BJ (cell line): ENCODE data around the gene KIRREL1. TPM values are rescaled to one million over a fixed set of nuclear protein-coding genes. Genes with fewer than 3 reads are reported as not detected.

Experiments
- CTCF ChIA-PET: fragments of 350-600 bp; formaldehyde crosslinking; extraction: SDS; loops from one replicate; lab custom pipeline; 2021; ENCODE audit warnings: antibody characterized with exemption, inconsistent platforms; lab: Yijun Ruan, JAX
- POLR2A ChIA-PET: fragments of 300-600 bp; sonication (Branson Sonifier 250); formaldehyde crosslinking; extraction: SDS; loops from one replicate; lab custom pipeline; 2021; ENCODE audit warnings: antibody characterized with exemption; lab: Charles Lee
- DNase-seq: peaks from one replicate; pipeline ENCODE4 v3.0.0-alpha.2; 2011; ENCODE audit warnings: low read depth
- H3K27me3 ChIP-seq: 2 replicates; pipeline ENCODE4 v1.6.0; 2011; ENCODE audit warnings: low read length; ENCODE audit not compliant: control insufficient read depth, insufficient read depth
- H3K36me3 ChIP-seq: 2 replicates; pipeline ENCODE4 v1.5.1; 2011; ENCODE audit warnings: low read length; ENCODE audit not compliant: control insufficient read depth, insufficient read depth
- H3K4me3 ChIP-seq: 2 replicates; pipeline ENCODE4 v1.5.1; 2011; ENCODE audit warnings: low read depth, mild to moderate bottlenecking, control low read depth, low read length
- polyA plus RNA-seq: library from polyadenylated mRNA; depleted of rRNA; stranded (reverse); fragments of >200 nt; gene quantifications from 2 replicates; pipeline ENCODE4 v1.2.3, GENCODE V29; 2011
- TF ChIP-seq, protein P1 (sequence below): IDR thresholded peaks from 2 replicates; pipeline ENCODE4 v1.5.1; 2011; ENCODE audit warnings: low read depth, mild to moderate bottlenecking, control low read depth, inconsistent platforms, low read length, moderate library complexity; ENCODE audit not compliant: insufficient read depth

Gene KIRREL1
- polyA plus RNA-seq, 1 experiment, result 65.1 TPM

DNA sequence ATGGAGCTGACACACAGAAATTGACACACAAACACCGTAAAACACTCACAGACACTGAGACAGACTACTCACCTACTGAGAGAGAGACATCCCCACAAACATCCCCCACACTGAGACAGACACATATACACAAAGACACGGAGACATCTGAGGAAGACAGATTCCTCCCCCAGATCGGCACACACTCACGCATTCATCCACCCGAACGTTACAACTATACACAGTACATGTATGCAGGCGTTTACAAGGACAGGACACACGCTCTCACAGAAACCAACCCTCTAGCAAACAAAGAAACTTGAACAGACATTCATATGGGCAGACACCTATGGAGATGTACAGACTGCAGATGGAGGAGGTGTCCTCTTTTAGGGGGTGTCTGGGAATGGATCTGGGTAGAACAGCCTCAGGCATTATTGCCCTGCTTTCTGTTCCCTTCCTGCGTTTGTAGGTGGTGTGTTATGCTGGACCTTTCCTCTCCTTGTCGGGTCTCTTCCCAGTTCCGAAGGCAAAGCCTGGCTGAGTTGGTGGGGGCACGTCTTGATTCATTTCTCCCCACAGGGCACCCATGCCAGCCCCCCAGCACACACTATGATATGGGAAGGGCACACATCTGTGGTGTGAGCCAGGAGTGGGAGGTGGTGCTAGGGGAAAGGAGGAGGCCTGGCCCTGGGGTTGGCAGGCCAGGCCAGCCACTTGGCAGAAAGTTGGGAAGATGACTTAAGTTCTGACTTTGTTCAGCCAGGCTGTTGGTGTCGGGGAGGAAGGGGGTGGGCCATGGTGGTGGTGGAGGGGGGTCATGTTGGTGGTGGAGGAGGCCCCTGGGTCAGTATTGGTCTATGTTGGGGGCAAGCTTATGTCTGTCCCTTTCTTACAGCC is 1.5 kb downstream of the KIRREL1 start:
- peak overlapping the region; percentile 68 for H3K4me3 ChIP-seq
- DNase-seq, result no peak
- CTCF ChIA-PET, result interaction anchor here (0.6 to 9.5 kb wide), 17 partner anchors 13 to 126 kb away, joined by 3 to 272 read pairs (median 5); no protein-coding TSS in a partner anchor
- POLR2A ChIA-PET, result interaction anchor here (0.6 to 1.2 kb wide), 4 partner anchors 15 to 80 kb away, joined by 3 to 4 read pairs (median 4); no protein-coding TSS in a partner anchor
- no peaks in the 10 kb centered on the region for H3K36me3 ChIP-seq
- no peaks in the 10 kb centered on the region for H3K27me3 ChIP-seq
- TF ChIP-seq, protein P1, sequence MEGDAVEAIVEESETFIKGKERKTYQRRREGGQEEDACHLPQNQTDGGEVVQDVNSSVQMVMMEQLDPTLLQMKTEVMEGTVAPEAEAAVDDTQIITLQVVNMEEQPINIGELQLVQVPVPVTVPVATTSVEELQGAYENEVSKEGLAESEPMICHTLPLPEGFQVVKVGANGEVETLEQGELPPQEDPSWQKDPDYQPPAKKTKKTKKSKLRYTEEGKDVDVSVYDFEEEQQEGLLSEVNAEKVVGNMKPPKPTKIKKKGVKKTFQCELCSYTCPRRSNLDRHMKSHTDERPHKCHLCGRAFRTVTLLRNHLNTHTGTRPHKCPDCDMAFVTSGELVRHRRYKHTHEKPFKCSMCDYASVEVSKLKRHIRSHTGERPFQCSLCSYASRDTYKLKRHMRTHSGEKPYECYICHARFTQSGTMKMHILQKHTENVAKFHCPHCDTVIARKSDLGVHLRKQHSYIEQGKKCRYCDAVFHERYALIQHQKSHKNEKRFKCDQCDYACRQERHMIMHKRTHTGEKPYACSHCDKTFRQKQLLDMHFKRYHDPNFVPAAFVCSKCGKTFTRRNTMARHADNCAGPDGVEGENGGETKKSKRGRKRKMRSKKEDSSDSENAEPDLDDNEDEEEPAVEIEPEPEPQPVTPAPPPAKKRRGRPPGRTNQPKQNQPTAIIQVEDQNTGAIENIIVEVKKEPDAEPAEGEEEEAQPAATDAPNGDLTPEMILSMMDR, result no peak

DNA sequence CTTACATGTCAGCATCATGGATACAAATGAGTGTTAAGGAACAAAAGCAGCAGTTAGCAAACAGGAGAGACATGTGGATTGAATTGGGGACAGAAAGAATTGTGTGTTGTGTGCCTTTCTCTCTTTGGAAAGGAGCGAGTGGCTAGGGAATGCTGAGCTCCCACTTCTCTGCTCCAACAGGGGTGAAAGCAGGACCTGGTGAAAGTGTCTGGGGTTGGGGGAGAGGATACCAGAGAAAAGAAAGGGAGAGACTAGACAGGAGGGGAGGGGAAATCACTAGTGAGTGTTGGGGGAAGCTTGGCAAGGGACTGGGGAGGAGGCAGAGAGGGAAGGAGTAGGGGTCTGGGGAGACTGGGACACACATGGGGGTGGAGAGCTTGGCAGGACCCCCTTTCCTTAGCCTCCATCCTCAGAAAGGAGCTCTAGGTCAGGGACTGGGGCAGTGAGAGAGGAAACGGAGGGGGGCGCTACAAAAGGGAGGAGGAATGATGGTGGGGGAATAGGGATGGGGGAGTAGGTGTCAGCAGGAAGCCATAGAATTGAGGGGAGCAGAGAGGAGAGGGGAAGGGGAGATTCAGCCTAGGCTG is 2.2 kb downstream of the KIRREL1 start:
- TF ChIP-seq, protein P1, result peak; percentile 34
- no peaks in the 10 kb centered on the region for H3K27me3 ChIP-seq
- DNase-seq, result no peak
- CTCF ChIA-PET, result interaction anchor here (0.6 to 9.5 kb wide), 13 partner anchors 12 to 126 kb away, joined by 3 to 131 read pairs (median 5); no protein-coding TSS in a partner anchor
- peak overlapping the region; percentile 68 for H3K4me3 ChIP-seq
- POLR2A ChIA-PET, result interaction anchor here (0.7 to 1.2 kb wide), 4 partner anchors 15 to 48 kb away, joined by 3 to 4 read pairs (median 3); no protein-coding TSS in a partner anchor
- H3K36me3 ChIP-seq, result no peaks in the 10 kb centered on the region

DNA sequence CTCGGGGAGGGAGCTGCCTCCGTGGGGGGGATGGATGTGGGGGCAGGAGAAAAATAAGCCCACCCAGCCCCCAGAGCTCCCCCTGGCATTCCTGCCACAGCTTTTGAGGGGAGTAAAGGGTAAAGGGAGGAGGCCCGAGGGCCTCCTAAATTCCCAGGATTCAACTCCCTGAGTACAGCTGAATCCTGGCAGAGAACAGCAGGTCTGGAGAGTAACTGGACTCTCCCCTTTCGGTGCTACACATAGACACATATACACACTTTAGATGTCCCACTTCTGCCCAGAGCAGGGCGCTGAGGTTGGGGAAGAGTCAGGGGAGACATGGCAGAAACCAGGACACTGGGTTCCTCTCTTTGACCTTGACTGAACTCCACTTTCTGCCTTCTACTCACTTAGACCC is 3.0 kb downstream of the KIRREL1 start:
- POLR2A ChIA-PET, result interaction anchor here (0.7 to 1.2 kb wide), 3 partner anchors 14 to 48 kb away, joined by 3 read pairs; no protein-coding TSS in a partner anchor
- Histone ChIP-seq H3K27me3 (no peaks in the 10 kb centered on the region), H3K36me3 (no peaks in the 10 kb centered on the region), H3K4me3 (peak overlapping the region; percentile 68)
- DNase-seq, result no peak
- CTCF ChIA-PET, result interaction anchor here (0.8 to 9.5 kb wide), 10 partner anchors 11 to 125 kb away, joined by 3 to 131 read pairs (median 6); no protein-coding TSS in a partner anchor
- TF ChIP-seq, protein P1, result no peak

DNA sequence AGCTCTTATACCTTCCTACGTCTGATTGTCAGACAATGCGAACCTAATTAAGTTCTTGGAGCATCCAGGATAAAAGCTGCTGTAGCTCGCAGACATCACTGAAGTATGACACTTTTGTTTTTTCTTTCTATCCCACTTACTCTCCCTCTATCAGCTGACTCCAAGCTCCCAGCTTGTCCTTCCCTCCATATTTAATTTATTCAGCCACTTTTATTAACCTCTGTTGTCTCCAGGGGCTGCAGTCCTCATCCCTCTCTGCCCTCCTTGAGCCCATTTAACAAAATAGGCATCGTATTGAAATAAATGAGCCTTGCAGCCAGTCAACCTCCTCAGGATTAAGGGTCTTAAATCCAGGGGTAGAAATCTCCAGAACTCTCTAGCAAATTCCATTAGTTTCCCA is 7.1 kb downstream of the KIRREL1 start:
- no peak for DNase-seq
- CTCF ChIA-PET, result interaction anchor here (1.1 to 1.7 kb wide), 3 partner anchors 20 to 93 kb away, joined by 3 to 9 read pairs (median 6); no protein-coding TSS in a partner anchor
- Histone ChIP-seq H3K36me3 (peaks cover 1% of the 10 kb centered on the region; the same call in 1 of the 2 replicates), H3K27me3 (no peaks in the 10 kb centered on the region), H3K4me3 (no peak overlapping the region)
- POLR2A ChIA-PET, result no interaction called here
- TF ChIP-seq, protein P1, result no peak
